Stimulated activated CD4-positive, alpha-beta T cell treated with anti-CD3 and anti-CD28 coated beads, Interleukin-12 subunit alpha, Interleukin-12 subunit beta, amount 100 ng/mL, for 4 hours (primary cell): ENCODE measurements around the gene SSBP2.
"Not testable (repeated sequence)": the region's sequence is repeated elsewhere in the genome, so short reads cannot be mapped to it uniquely, and the experiment has no call there.

Experiments
- DNase-seq: peaks from one replicate; pipeline ENCODE4 v3.0.0-alpha.2; 2020

The SSBP2 gene

DNA sequence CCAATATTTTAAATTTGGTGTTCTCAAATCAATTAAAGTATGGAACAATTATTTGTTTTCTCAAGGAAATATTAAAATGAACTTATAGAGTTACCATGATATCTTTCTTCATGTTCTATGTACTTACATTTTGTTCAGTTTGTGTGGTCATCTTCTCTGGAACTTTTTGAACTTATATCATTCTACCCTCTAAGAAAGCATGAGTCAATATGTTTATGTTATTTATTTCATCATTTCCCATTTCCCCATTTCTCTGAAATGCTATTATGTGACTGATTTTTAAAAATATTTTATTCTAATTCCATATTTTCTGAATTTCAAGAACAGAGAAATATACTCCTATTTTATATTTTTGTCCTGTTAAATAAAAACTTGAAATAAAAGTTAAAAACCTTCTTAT, 233.4 kb downstream of the SSBP2 start:
- DNase-seq: no peak

DNA sequence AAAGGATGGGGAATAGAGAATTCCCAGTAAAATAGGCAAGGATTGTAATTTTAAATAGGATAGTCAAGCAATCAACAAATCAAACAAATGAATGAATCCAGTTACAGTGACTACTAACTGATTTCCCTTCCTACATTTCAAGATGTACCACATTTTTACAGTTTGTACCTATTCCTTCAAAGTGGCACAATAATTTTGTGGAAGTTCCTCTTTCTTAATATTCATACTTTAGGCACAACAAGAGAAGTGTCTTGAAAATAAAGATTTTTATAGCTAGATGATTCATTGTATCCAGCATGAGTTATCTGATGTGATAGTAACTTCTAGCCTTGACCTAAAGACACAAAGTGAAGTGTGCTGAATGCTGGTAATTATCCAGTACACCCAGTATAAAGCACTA, 234.8 kb downstream of the SSBP2 start:
- DNase-seq: no peak

DNA sequence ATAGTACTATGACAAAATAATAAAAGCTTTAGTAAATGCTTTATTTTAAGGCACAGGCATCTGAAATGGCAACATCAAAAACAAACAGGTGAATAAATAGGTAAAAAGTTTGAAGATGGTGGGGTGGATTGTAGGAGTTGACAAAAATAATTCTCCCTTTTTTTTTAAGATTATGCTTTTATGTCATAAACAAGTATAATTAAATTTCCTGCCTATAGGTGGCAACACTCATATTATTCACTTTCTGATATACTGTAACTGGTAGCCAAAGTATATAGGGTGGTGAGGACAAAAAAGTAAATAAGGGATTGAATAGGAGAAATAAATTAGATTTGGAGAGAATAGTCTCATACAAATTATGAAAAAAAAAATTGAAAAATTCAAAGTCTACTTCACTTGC, 236.9 kb downstream of the SSBP2 start:
- no peak for DNase-seq

DNA sequence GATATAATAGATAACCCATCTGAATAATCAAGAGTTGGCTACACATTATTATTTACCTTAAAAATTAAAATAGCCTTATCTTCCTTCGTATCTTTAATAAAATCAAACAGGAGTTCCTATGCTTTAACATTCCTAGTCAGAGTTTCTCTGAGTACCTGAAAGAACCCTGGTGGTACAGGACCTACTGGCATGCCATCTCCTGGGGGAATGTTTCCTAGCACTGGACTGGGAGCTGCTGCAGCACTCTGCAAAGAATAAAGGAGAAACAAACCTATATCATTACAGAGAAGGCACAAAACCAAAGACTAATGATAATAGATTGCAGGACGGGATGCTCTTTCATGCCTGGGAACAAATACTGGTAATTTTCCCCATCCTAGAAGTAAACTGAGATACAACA, 237.4 kb downstream of the SSBP2 start:
- no peak for DNase-seq

DNA sequence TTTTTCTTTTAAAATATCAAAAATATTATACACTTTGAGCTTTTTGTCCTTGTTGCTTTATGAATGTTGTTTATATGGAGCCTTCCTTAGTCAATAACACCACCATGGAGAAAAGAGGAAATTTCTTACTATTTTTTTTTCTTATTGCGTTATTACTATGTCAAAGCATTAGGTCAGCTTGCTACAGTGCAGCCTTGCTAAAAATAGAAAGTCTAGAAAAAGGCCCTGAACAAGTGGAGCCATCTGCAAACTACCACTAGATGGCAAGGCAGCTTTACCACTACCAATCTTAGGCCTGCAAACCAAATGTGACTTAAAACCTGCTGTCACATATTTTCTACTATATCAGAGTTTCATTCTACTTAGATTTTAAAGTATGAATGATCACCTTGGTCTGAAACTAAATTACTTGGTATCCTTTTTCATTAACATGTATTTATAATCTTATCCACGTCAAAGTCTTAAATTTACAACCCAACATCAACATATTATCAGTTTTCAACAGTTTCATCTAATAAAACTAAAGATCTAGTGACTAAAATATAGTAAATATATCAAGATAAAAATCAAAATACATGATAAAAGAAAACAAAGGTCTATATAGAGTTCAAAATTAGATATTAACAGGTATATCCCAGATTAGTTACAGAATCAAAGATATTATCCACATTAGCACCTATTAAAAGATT, 243.9 kb downstream of the SSBP2 start:
- DNase-seq: no peak

DNA sequence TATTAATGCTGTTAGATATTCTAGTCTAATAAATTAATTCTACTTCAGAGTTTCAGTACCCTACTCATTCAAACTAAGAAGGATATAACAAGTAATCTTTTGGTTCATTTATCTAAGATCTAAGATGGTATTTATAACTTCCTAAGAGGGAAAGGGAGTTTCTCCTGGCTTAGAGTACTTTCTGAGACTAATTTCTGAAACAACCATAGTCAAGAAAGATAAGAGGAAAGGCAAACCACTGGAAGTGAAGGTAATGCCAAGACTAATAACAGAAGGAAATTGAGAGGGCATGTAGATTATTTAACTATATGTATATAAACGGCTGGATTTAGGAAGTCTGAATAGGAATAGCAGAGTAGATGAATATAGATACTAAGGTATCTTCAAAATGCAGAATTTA, 244.5 kb downstream of the SSBP2 start:
- DNase-seq: no peak

DNA sequence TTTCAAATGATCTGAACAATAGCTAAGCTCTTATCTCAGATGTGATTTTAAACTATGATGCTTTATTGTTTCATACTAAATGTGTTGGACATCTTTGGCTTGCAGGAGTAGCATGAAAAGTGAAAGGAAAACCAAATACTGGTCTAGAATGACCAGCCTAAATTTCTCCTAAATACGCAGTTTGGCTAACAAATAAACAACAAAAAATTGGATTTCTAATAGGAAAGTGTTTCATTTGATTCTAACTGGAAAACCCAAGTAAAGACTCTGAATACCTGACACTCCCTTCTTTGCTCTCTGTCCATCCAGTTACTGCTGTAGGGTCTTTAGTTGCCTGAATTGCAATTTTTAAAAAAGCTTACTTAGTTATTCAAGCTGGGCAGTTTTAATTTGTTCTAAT, 245.2 kb downstream of the SSBP2 start:
- no peak for DNase-seq

DNA sequence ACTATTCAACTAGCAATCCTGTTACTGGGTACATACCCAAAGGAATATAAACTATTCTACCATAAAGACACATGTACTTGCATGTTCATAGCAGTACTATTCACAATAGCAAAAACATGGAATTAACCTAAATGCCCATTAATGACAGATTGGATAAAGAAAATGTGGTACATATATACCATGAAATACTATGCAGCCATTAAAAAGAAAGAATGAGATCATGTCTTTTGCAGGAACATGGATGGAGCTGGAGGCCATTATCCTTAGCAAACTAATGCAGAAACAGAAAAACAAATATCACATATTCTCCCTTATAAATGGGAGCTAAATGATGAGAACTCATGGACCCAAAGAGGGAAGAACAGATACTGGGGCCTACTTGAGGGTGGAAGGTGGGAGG, 247.3 kb downstream of the SSBP2 start:
- DNase-seq: not testable (repeated sequence)

DNA sequence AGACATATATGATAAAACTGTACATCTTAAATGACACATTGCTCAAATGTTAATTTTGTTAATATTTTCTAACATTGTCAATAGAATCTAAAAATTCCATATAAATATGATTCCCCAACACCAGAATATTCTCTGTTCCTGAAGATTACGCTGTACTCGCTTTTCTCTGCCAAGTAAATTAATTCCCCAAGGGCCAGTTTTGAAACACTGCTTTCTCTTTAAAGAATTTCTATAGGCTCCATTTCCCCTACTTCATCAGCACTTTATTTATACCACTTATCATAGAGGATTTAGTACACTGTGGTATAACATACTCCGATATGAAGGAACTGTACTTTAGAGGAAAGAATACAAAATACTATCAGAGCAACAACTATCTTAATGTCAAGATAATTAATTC, 255.6 kb downstream of the SSBP2 start:
- no peak for DNase-seq

DNA sequence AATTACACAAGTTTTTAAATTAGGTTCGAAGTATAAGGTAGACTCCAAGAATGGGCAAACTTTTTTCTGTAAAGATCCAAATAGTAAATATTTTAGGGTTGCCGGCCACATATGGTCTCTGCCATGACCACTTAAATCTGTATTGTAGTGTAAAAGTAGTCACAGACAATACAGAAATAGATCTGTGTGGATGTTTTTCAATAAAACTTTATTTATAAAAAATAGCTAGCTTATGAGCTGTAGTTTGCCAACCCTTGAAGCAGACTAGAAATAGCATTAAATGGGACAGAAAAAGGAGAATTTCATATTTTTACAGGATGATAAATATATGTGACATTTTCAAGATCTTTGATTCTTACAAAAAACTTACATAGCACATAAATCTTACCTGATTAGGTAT, 262.0 kb downstream of the SSBP2 start:
- no peak for DNase-seq

DNA sequence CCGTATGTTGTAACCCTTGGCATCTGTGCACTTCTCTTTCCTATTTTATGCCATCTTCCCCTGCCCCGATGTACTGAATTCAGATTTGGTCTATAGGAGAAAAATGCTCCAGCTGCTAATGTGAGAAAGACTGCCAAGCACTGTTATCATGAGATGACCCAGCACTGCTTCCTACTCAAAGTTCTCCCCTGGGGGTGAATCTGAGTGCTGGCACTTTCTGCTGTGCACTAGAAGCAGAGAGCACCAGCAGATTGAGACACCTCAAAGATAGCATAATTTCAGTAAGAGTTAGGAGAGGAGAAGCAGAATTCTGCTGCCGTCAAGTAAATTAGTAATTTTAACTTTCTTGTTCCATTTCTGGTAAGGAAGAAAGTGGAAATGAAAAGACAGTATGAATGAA, 264.2 kb downstream of the SSBP2 start:
- no peak for DNase-seq

DNA sequence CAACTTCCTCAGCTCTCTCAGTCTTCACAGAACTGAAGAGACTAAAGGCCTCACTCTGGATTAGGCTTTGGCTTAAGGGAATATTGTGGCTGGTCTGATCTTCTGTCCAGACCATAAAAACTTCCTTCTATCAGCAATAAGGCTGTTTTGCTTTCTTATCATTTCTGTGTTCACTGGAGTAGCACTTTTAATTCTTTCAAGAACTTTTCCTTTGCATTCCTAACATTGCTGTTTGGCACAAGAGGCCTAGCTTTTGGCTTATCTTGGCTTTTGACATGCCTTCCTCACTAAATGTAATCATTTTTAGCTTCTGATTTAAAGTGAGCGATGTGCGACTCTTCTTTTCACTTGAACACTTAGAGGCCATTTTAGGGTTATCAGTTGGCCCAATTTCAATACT, 268.3 kb downstream of the SSBP2 start:
- DNase-seq: no peak

DNA sequence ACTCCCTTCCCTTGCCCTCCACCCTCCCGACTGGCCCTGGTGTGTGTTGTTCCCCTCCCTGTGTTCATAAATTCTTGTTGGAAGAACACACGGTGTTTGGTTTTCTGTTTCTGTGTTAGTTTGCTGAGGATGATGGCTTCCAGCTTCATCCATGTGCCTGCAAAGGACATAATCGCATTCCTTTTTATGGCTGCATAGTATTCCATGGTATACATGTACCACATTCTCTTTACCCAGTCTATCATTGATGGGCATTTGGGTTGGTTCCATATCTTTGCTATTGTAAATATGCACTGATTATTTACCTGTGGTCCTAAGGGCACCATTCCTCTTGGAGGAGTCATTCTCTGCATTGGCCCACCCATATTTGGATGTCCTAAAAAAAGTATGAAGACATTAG, 277.5 kb downstream of the SSBP2 start:
- not testable (repeated sequence) for DNase-seq

DNA sequence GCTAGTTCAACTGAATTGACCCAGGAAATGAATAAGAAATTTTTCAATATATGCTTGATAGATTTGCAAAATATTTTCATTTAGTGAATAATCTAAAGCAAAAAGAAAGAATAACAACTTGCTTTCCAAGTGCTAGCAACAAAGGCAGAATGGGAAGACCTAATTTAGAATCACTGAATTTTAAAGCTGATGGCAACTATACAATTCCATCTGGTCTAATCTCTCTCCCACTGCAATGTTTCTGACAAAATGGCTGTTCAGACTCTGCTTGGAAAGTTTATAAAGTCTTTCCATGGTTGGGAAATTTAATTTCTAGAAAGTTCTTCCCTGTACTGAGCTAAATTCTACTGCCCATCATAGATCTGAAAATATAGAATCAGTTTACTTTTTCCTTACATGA, 281.2 kb downstream of the SSBP2 start:
- no peak for DNase-seq

DNA sequence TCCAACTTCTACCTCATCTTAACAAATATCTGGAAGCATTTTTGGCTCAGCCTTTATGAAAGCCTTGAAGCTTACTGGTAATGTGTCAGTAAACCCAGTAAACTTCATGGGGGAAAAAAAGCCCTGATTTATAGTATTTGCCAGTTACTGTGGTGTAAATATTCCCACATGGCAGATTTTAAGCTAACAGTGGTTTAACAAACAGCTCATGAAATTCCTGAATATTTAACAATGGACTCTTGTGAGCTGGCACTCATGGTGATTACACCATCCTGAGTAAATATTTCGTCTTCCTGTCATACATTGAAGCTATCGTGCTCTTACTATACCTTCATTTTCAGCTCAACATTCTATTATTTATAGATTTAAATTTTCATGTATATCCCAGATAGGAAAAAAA, 300.0 kb downstream of the SSBP2 start:
- DNase-seq: no peak

DNA sequence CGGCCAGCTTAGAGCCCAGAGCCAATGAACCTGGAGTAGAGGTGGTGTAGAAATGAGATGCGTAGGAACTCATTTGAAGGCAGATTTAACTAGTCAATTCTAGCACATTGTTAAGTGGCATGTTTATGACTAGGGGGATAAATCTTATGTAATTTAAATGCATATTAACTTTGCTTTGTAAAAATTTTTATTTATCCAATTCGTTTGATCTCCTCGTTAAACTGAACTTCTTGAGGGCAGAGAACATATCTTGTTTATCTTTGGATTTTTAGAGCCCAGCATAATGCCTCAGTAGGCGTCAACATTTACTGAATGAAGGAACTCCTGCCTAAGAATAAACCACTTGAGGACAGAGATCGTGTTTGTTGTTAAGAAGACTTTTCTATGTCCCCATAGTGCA, 315.9 kb downstream of the SSBP2 start:
- DNase-seq: no peak

DNA sequence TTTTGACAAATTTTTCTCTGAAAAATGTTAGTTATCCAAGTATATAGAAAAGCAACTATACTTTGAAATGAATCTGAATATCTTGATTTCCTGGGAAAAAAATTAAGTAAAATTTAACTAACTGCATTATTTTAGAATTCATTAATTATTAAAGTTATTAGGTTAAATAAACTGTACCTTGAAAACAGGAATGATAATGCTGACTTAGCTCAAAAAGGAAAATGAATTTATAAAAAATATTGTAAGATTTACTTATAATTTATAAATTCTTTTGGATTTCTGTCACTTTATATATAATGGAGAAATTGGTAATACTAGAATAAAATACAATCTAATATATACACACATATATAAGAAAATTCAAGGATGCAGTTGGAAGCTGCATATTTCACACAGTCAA, 320.9 kb downstream of the SSBP2 start:
- no peak for DNase-seq

DNA sequence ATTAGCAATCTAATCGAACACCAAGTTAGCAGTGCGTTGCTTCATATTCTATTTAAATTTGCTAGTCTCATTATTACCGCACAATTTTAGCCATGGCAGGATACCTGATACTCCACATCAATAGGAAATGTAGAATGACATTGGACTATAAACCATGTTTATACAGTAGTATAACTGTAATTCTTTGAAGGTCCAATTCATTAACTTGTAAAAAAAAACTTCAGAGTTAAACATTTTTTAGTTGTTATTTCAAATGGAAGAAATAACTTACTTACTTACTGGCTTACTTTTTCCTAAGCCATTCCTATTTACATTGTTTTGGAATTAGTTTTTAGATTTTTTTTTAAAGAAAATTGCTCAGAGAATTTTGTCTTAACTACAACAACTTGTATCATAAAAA, 321.5 kb downstream of the SSBP2 start:
- no peak for DNase-seq

DNA sequence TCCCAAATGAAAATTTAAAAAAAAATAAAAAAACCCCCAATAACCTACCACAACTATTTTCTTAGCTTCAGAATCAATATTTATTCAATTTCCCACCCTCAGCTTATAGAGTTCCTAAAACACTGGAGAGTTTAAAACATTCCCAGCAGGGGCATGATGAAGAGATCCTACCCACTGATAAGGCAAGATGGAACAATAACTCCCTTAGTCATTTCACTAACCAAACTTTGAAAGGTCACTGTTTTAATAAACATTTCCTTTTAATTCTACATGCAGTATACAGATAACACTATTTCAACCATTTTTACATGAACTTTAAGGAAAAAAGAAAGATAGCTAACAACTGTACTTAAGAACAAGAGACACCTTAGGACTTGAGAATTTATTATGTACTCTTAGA, 322.0 kb downstream of the SSBP2 start:
- no peak for DNase-seq

DNA sequence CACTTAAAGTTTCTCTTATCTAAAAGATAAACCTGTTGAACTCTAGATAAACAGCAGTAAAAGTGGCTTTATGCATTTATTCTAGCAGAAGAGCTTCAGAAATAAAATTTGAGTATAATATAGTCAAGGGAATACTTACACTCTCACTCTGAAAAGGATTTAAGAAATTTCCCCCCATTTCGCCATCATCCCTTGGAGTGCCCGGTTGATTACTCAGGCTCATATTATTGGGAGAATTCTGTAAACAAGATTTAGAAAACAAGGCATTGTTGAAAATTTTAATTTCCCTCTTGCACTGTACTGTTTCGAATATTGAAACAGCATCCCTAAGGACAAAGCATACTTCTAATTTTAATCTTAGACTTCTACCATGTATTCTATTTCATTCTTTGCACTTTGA, 322.5 kb downstream of the SSBP2 start:
- no peak for DNase-seq

DNA sequence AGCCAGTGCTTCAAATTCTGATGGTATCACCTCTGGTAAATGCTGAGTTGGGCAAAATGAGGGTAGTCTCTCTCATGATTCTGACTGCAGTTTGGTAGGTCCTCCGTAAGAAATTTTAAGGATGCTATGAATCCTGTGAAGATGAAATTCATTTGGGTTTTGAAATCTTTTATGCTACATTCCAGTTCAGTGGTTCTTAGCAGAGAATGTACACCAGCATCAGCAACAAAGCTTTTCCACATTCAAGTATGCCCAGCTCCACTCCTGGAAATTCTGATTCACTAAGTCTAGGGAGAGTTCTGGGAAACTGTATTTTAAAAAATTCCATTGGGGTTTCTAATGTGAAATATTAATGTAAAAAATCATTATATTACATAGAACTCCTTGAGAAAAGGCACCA, 323.3 kb downstream of the SSBP2 start:
- DNase-seq: no peak

DNA sequence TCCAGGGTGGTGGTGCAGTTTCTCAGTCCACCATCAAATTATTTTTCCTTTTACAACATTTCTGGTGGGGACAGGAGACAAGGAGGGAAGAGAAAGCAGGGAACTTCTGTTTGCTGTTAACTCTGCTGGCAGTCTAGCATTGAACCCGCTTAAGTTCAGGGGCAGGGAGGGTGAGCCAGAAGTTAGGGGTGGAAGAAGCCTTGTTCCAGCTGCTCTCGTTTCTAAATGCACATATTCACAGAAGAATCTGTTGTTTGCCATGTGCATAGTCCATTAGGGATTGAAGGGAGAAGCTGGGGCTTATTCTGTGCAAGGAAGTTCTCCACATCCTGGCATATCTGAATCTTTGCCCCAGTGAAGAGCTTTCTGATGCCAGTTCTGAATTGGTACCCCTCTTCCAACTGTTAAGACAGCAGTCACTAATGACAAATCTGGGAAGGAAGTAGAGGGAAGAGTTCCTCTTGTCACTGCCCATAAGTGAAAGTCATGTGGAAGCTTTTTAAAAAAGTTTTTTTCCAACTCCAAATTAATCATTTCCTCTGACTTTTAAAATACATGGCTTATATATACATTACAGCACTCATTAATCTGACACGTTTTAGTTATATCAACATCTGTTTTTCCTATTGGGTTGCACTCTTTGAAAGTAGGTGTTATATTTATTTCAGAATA, 324.4 kb downstream of the SSBP2 start:
- no peak for DNase-seq

DNA sequence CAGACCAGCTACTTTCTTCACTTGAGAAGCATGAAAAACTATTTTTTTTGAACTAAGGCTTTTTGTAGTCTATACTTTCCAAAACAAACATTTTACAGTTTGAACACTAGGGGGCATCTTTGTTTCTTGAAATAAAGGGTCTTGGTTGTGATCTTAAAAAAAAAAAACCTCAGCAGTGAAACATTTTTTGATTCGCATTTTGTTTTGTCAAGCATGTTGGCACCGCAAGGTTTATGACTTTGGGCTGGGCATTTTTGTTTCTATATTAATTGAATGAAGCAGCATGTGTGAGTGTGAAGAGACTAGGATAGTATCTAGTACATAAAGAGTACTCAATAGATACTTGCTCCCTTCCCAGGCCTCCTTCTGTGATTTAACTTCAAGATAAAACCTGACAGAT, 325.3 kb downstream of the SSBP2 start:
- no peak for DNase-seq

DNA sequence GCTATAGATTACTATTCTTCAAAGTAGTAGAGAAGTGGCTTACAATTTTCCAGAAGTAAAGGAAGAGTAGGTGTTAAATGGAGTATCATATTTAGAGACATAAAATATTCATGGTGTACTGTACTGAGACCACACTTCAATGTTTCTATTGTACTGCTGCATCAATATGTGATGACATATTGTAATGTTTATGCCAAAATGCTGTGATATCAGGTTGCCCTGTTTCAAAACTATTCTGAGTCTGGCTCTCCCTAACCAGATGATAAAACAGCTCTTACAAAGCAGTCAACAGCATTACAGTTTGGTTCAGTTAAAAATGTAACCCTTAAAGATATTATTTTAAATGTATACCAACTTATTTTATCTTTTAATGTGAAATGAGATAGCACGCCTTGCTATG, 326.2 kb downstream of the SSBP2 start:
- no peak for DNase-seq

DNA sequence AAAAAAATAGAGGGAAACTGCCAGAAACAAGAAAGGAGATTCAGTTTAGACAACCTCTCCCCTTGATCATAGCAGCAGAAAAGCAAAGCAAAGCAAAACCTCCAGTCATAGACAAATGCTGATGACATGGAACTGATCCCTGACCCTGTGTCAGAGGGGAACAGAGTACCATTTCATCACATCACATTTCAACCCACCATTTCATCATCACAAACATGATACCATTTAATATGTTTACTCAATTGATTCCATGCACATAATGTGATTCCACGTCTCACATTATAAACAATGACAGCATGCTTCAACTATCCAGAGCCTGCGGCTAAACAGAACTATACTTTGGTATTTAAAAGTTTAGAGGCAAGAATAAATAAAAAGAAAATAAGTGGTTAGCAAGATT, 328.2 kb downstream of the SSBP2 start:
- DNase-seq: no peak
